ENCODE results near the gene CIB4. TPM values are rescaled to one million over a fixed set of nuclear protein-coding genes. Genes with fewer than 3 reads are reported as not detected.
A peak's percentile ranks its signal among the peaks of the same experiment; 100 is the strongest.

The CIB4 gene
- total RNA-seq: not detected in 2 replicates
- long read RNA-seq: 0 reads

GRCh38 chr2:26640781-26641564 is at the start of gene CIB4:
CIB4 (minus strand) TSS chr2:26641366; CDS start chr2:26641314, 52 bp downstream.
- Mint-ChIP-seq H3K36me3 (ENCODE audit: low read depth) (no peaks in the 10 kb centered on the region), H3K27me3 (ENCODE audit: low read depth) (peaks cover 13% of the 10 kb centered on the region), H3K9me3 (no peaks in the 10 kb centered on the region), H3K4me1 (peaks cover 6% of the 10 kb centered on the region), H3K4me3 (no peak within 1 kb of the TSS), H3K27ac (ENCODE audit: unreplicated experiment) (no peak within 1 kb of the TSS)
- DNase-seq (ENCODE audit: low read depth, low spot score): no peak
- TF ChIP-seq CTCF (conservative IDR thresholded peaks at IDR 0.05): no peak

DNA sequence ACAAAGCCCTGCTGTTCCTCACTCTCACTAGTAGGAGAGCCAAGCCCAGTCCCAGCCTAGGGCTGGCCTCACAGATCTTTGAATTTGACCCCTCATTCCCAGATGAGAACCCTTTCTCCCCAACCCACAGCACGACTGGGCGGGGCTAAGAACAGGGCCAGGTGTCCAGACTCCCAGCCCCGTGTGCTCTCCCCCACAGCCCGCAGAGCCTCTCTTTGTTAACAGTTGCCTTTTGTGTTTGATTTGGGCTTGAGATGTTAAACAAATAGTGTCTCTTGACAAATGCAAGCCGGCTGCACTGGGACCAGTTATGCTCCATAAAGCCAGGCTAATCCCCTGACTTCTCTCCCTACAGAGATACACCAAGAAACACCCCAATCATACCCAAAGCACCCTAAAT is 46.6 kb upstream of the CIB4 start:
- no peaks in the 10 kb centered on the region for H3K36me3 Mint-ChIP-seq (ENCODE audit: low read depth)
- peaks cover 56% of the 10 kb centered on the region for H3K27me3 Mint-ChIP-seq (ENCODE audit: low read depth)
- peak overlapping the region; percentile 25 for H3K27ac Mint-ChIP-seq (ENCODE audit: unreplicated experiment)
- no peak for TF ChIP-seq CTCF (conservative IDR thresholded peaks at IDR 0.05)
- peaks cover 10% of the 10 kb centered on the region for H3K4me1 Mint-ChIP-seq
- no peak overlapping the region for H3K4me3 Mint-ChIP-seq
- H3K9me3 Mint-ChIP-seq: no peaks in the 10 kb centered on the region
- no peak for DNase-seq (ENCODE audit: low read depth, low spot score)

DNA sequence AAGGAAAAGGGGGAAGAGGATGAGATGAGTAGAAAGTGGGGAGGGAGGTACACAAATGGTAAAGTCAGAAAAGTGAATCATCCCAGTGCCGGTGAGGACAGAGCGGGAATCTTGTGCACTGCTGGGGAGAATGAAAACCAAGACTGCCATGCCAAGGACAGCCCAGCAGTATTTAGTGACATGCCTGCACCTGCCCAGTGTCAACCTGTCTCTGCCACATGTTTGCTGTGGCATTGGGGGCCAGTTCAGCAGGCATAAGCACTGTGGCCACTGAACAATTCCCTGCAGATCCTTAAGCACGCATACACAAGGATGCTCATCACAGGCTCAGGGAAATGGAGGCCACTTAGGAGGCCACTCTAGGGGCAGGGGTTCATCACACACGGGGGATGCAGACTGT is 46.2 kb upstream of the CIB4 start:
- Mint-ChIP-seq H3K9me3 (no peaks in the 10 kb centered on the region), H3K36me3 (ENCODE audit: low read depth) (no peaks in the 10 kb centered on the region), H3K27ac (ENCODE audit: unreplicated experiment) (no peak overlapping the region), H3K4me3 (no peak overlapping the region), H3K4me1 (peaks cover 9% of the 10 kb centered on the region), H3K27me3 (ENCODE audit: low read depth) (peaks cover 55% of the 10 kb centered on the region)
- DNase-seq (ENCODE audit: low read depth, low spot score): no peak
- no peak for TF ChIP-seq CTCF (conservative IDR thresholded peaks at IDR 0.05)

DNA sequence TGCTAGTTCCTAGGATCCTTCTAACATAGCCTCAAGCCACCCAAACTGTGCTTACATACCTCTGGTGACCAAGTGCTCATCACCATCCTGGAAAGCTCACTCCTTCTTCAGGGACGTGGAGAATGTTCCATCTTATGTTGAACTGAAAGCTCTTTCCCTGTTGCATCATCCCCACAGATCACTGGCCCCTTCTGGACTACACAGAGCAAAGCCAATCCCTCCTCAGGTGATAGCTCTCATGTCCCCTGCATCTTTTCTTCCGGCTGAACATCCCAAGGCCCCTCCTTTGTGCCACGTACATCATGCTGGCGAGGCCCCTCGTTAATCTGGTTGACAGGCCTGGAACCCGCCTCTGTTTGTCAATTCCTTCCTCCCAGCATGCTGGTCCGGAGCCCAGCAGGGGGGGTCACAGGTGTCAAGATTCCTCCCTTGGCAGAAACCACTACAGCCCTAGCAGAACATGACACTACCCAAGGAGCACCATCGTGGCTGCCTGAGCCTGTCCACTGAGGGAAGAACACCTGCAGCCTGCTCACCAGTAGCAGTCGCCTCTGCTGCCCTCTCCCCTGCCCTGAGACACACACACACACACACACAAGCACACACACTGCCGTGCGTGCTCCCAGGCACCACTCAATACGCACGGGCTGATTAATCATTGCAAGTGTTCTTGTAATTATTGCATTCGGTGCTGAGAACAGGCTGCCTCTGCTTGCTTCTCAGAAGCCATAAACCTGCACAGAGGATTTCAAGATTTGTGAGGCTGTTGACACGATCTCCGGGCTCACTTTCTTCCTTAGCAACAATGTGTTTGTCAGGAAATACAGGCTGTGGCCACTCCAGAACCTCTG is 45.0 kb upstream of the CIB4 start:
- H3K4me3 Mint-ChIP-seq: no peak overlapping the region
- TF ChIP-seq CTCF (conservative IDR thresholded peaks at IDR 0.05): no peak
- peaks cover 49% of the 10 kb centered on the region for H3K27me3 Mint-ChIP-seq (ENCODE audit: low read depth)
- peaks cover 5% of the 10 kb centered on the region for H3K4me1 Mint-ChIP-seq
- no peak overlapping the region for H3K27ac Mint-ChIP-seq (ENCODE audit: unreplicated experiment)
- no peaks in the 10 kb centered on the region for H3K9me3 Mint-ChIP-seq
- DNase-seq (ENCODE audit: low read depth, low spot score): no peak
- no peaks in the 10 kb centered on the region for H3K36me3 Mint-ChIP-seq (ENCODE audit: low read depth)

GRCh38 chr2:26685341-26685740 is 44.2 kb upstream of the CIB4 start:
- Mint-ChIP-seq H3K4me1 (peaks cover 5% of the 10 kb centered on the region), H3K27me3 (ENCODE audit: low read depth) (peaks cover 42% of the 10 kb centered on the region), H3K4me3 (no peak overlapping the region), H3K27ac (ENCODE audit: unreplicated experiment) (no peak overlapping the region), H3K9me3 (no peaks in the 10 kb centered on the region), H3K36me3 (ENCODE audit: low read depth) (no peaks in the 10 kb centered on the region)
- DNase-seq (ENCODE audit: low read depth, low spot score): no peak
- no peak for TF ChIP-seq CTCF (conservative IDR thresholded peaks at IDR 0.05)

Data from neural crest cell (in vitro differentiated cells).